DMS114 treated with DMSO at 0.1 percent for 48 hours (cell line): ENCODE results near the gene ARFGAP1.
"Not testable (repeated sequence)": the region's sequence is repeated elsewhere in the genome, so short reads cannot be mapped to it uniquely, and the experiment has no call there.

Experiments
- DNase-seq: peaks from one replicate; lab custom pipeline; 2025; ENCODE audit not compliant: unreplicated experiment; lab: John Stamatoyannopoulos, UW

Gene ARFGAP1

DNA sequence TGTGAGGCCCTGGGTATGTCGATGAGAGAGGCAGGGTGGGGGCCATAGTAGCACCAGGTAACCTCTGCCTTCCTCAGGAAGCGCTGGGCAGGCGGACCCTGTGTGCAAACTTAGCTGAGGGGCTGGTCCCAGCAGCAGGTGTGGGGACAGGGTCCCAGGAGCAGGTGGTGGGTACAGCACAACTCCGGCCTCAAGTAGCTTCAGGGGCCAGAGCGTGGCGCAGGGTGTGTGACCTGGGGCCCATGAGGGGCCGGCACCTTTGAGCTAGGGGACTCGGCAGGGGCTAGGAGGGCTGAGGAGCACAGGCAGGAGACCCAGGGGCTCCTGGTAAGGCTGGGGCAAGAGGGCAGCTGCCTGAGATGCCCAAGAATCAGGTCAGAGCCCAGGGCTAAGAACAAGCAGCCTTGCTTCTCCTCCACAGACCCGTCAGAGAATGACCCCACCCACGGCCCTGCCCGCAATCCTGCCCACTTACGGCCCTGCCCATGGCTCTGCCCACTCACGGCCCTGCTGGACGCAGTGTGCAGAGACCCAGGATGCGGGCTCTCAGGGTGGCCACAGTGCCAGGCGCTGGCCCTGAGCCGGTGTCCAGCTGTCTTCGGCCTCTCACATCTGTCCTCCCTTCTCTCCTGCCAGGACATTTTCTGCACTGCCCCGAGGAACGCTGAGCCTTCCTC is 57.6 kb downstream of the ARFGAP1 start:
- DNase-seq: no peak

DNA sequence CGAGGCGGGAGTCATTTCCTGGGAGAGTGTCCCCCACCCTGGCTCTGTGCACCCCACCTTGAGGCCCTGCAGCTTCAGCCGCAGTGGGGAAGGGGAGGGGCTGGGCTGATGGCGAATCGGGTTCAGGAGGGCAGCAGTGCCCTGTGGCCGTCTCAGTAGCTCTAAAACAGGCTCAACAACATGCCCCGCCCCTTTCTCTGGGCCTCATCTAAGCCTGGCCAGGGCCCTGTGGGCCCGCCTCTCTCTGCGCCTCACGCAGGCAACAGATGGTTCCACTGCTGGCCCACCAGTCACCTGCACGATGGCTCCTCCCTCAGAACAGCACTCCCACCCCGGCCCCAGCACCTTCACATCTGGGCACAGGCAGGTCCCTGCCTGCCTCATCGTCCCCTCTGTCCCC is 58.3 kb downstream of the ARFGAP1 start:
- no peak for DNase-seq

DNA sequence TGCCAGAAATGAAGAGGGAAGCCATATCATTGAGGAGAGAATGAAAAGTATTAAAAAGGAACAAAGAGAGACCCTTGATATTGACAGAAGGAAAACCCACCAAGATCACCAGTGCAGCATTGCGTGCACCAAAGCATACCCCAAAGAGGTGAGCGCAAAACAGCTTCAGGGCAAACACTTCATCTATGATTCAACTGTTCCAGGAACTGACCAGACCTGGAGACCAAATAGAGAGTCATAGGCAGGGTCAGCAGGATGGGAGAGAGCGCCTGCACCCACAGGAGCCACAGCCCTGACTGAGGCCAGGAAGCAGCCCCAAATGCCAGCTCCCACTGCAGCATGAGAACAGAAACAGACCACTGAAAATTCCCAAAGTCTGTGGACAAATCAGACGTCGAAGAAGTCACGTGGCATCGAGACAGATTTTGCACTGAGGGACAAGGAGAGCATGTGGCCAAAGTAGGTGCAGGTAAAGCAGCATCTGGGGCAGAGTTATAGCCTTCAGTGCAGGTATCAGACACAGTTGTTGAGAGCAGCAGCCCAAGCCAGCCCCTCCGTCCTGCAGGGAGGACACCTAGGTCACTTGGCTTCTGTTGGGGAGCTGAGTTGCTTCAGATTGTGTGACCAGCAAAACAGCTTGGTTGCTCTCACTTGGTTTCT is 59.3 kb downstream of the ARFGAP1 start:
- no peak for DNase-seq

DNA sequence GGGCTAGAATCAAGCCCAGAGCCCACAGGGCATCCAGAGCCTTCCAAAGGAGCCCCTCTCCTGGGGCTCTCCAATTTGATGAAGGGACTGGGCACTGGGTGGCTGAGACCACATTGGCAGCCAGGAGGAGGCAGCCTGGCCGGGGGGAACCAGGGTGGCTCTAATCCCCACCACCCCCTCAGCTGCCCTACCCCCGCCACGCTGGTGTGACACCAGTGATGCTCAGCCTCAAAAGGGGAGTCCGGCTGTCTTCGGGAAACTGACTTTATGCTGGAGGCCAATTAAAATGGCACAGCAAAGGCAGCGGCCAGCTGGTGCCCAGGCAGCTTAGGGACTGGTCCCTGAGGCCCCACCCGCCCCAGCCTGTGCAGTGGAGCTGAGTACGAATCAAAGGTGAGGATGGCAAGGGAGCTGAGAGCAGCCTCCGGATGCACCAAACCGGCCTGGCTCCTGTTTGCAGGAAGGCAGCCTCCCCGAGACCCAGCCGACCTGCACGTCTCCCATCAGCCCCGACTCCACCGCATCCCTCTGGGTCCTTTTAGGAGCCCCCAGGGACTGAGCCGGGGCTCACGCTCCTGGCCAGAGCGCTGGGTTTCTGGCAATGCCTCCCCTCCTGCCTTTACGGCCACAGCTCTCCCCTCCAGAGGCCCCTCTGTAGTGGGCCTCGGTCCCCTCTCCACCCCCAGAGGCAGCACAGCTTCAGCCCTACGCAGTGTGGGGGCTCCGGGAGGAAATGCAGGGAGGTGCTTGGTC is 60.1 kb downstream of the ARFGAP1 start:
- DNase-seq: no peak

DNA sequence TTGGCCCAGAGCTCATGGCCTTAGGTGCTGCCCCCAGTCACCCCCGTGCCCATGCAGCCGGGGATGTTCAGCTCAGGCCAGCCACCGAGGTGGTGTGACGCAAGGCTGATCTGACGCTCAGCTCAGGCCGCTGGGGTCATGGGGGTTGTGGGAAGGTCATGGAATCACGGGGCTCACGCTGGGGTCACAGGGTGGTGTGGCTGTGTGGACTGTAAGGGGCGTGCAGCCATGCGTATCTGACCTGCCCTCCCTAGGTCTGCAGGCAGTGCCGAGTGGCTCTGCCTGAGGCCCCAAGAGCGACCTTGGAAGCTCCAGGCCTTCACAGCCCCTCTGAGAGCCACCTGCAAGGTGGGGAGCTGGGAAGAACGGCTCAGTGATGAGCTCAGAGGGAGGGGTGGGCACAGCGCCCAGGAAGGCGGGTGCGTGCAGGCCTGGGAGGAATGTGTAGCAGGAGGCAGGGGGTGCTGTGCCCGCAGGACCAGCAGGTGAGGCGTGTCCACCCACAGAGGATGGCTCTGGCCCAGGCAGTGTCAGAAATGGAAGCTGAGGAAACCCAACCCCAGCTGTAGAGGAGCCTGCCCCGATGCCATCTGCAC is 60.7 kb downstream of the ARFGAP1 start:
- DNase-seq: no peak

DNA sequence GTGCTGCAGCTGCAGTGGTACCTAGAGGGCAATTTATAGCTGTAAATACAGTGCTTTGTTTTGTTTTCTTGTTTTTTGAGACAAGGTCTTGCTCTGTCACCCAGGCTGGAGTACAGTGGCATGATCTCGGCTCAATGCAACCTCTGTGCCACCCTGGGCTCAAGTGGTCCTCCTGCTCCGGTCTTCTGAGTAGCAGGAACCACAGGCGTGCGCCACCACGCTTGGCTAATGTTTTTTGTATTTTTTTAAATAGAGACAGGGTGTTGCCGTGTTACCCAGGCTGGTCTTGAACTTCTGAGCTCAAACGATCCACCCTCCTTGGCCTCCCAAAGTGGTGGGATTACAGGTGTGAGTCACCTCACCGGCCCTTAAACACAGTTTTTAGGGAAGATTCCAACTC is 61.7 kb downstream of the ARFGAP1 start:
- DNase-seq: no peak

DNA sequence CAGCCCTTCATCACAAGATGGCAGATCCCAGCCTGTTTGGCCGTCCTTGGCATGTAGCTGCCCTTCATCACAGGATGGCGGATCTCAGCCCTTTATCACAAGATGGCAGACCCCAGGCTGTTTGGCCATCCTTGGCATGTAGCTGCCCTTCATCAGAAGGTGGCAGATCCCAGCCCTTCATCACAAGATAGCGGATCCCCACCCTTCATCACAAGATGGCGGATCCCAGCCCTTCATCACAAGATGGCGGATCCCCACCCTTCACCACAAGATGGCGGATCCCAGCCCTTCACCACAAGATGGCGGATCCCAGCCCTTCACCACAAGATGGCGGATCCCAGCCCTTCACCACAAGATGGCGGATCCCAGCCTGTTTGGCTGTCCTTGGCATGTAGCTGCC is 62.4 kb downstream of the ARFGAP1 start:
- not testable (repeated sequence) for DNase-seq

DNA sequence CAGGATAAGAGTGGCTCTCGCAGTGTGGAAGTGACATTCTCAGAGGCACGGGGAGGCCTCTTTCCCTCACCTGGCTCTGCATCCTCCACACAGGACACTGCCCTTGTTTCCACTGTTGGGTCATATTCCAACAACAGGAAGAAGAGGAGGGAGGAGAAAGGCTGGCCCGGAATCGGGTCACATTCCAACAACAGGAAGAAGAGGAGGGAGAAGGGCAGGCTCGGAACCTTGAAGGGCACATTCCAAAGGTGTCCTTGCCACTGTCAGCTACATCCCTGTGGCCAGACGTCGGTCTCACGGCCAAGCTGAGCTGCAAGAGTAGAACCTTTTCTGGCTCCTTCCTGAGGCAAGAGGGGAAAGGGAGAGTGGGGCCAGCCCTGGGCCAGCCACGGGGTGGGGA is 63.1 kb downstream of the ARFGAP1 start:
- DNase-seq: no peak

DNA sequence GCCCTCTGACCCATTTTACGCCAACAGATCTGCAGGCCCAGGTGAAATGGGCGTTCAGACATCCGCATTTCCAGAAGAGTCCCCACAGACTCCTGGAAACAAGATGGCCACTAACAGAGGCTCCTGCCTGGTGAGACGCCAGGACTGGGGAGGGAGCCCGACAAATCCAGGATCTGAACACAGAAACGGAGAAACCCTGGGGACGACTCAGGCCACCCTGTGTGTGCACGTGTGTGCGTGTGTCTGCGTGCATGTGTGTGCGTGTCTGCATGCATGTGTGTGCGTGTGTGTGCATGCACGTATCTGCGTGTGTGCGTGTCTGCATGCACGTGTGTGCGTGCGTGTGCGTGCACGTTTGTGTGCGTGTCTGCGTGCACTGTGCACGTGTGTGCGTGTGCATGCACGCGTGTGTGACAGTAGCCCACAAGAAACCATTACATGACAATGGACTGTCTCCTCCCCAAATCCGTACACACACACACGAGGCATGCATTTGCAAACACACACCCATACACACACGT is 63.7 kb downstream of the ARFGAP1 start:
- no peak for DNase-seq

DNA sequence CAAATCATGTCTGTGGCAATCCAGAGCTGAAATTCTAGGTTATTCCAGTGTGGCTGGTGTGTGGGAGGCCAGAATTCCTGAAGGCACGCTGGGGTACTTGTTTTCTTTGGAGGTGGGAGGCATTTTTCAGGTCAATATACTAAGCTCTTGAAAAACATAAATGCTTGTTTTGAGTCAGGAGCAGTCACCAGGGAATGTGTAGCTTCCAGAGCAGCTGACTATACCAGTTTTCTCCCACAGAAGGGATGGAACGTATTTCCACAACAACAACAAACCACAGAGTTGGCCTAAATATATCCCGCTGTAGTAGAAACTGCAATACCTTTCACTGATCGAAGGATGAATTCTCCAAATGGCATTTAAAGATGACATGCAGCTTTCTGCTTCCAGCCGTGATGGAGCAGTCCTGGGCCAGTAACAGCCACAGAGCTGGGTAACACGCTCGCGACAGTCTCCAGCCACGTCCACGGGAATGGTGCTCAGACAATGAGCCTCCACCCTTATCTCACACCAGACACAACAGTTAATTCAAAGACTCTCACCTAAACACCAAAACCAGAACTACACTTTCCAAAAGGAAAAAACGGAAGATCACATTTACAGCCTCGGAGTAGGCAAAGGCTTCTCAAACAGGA is 65.3 kb downstream of the ARFGAP1 start:
- DNase-seq: no peak
